Right cardiac atrium (tissue), 5 donors: ENCODE results near the gene EGR1. TPM values are rescaled to one million over a fixed set of nuclear protein-coding genes. Genes with fewer than 3 reads are reported as not detected.

Experiments used
- ATAC-seq, 2 donors: fragments of 200-7000 bp; cut with Tn5 transposase; one replicate each; pipeline versions ENCODE4 v1.8.0 to v1.9.1; 2020; ENCODE audit warnings: moderate library complexity in 2 of 2, mild to moderate bottlenecking in 1 of 2
- DNase-seq, 3 donors: peaks; one replicate each; pipeline ENCODE4 v3.0.0-alpha.2; 2020
- H3K27ac ChIP-seq: one replicate; pipeline ENCODE4 v1.5.1; 2013; ENCODE audit warnings: mild to moderate bottlenecking, low read length, control low read depth, moderate library complexity
- H3K27me3 ChIP-seq: one replicate; pipeline ENCODE4 v1.6.1; 2013; ENCODE audit not compliant: control insufficient read depth, insufficient read depth
- H3K4me1 ChIP-seq: one replicate; pipeline ENCODE4 v1.6.1; 2013; ENCODE audit warnings: low read length; ENCODE audit not compliant: control insufficient read depth, insufficient read depth
- H3K4me3 ChIP-seq: one replicate; pipeline ENCODE4 v1.5.1; 2013; ENCODE audit warnings: low read length, control low read depth
- H3K9me3 ChIP-seq: one replicate; pipeline ENCODE4 v1.6.1; 2013; ENCODE audit warnings: low read length; ENCODE audit not compliant: control insufficient read depth
- WGBS: extraction: QIAGEN DNeasy Blood & Tissue Kit; methylation state at CpG from one replicate; pipeline ENCODE4 v1.1.7; 2013; 5-methylcytosine and 5-hydroxymethylcytosine counted together
- intact Hi-C, 4 donors: fragments of 100-400 bp; cut with DNase I; formaldehyde crosslinking; loops; one replicate each; pipeline versions ENCODE4 v1.11.0 to v1.14.0; 2022 to 2023
- polyA plus RNA-seq: library from polyadenylated mRNA; stranded (reverse); fragments of 200-250 nt; gene quantifications from one replicate; pipeline ENCODE4 v1.2.3, GENCODE V29; 2013
- total RNA-seq, 4 donors: library from RNA; stranded (reverse); fragmentation: NEBNext Ultra II Directional; extraction: Animal tissue kit (Norgen Biotek cat#: 25700); gene quantifications; one replicate each; pipeline ENCODE4 v1.2.1, GENCODE V29; 2021
- donor health status: healthy with polysubstance abuse.
- donor health status: DM: no; HTN: yes; CAD: no.
- donor health status: DM: no; HTN: no; CAD: no.
- donor health status: DM: no; HTN: yes; CAD: no; lungs with severe emphysema.
- donor health status: DM: yes; HTN: yes; CAD: no.

Gene EGR1
- total and polyA plus RNA-seq, 5 donors, result 8.4 to 123 (median 31.2) TPM

DNA sequence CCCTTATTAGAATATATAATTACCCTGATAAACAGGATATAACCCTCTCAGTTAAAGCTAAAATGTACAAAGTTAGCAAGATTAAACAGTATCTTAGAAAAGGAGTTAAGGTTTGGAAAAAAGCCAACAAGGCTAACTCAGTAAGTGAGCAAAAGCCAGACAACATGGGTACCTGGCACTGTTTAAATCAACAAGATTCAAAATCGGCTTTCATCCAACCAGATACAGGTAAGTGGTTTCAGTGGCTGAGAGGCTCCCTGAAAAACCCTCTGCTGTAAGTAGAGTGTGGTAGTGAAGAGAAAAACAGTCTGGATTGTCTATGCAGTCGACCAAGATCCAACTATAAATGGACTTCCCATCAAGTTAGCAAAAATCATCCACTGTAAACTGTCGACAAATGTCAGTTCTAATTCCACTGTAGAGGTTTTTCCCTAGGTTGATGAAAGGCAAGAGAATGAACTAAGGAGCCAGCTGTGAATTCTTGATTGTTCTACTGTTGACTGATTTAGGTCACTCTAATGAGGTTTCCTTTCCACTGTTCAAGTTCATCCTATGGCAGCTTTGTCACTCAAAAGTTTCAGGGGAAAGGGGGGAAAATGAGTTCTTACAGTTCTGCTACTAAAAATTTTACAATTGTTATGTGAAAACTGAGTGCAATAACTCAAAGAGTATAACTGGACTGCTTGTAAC lies 50.4 kb downstream of the EGR1 start:
- Histone ChIP-seq H3K27me3 (no peaks in the 10 kb centered on the region), H3K27ac (no peak overlapping the region), H3K4me1 (no peaks in the 10 kb centered on the region), H3K4me3 (no peak overlapping the region), H3K9me3 (no peaks in the 10 kb centered on the region)
- no peak for DNase-seq
- no peak for ATAC-seq
- intact Hi-C loops, result no loop called here
- WGBS, result 81% methylated on average over 3 of the region's 3 CpGs

GRCh38 chr5:138517437-138517836 lies 52.2 kb downstream of the EGR1 start:
- no peaks in the 10 kb centered on the region for H3K9me3 ChIP-seq
- H3K4me3 ChIP-seq, result no peak overlapping the region
- intact Hi-C loops, result no loop called here
- no peaks in the 10 kb centered on the region for H3K4me1 ChIP-seq
- 94% methylated on average over 4 of the region's 4 CpGs for WGBS
- no peaks in the 10 kb centered on the region for H3K27me3 ChIP-seq
- DNase-seq, result no peak
- no peak overlapping the region for H3K27ac ChIP-seq
- no peak for ATAC-seq

Other genes with a start within 250 kb of the EGR1 start
- gene GFRA3, start 190.9 kb upstream of the EGR1 start, total RNA-seq, result 1 to 10 TPM; 1.0 to 1.9 (median 1.5) TPM
- gene GFRA3, start 190.9 kb upstream of the EGR1 start, polyA plus RNA-seq, result 2.5 TPM
- gene CDC25C, start 133.7 kb upstream of the EGR1 start, total RNA-seq, result under 1 TPM in 2 of 4 donors, not detected in 2; 0.26 to 0.29 TPM
- gene CDC25C, start 133.7 kb upstream of the EGR1 start, polyA plus RNA-seq, result not detected
- 10 to 100 TPM; 20.2 to 25.0 (median 22.8) TPM for gene FAM53C, start 127.2 kb upstream of the EGR1 start, total RNA-seq
- 16.9 TPM for gene FAM53C, start 127.2 kb upstream of the EGR1 start, polyA plus RNA-seq
- 10 to 100 TPM; 44.9 to 56.3 (median 47.5) TPM for gene KDM3B, start 112.8 kb upstream of the EGR1 start, total RNA-seq
- 22.8 TPM for gene KDM3B, start 112.8 kb upstream of the EGR1 start, polyA plus RNA-seq
- 10 to 100 TPM; 29.9 to 58.9 (median 37.2) TPM for gene REEP2, start 26.4 kb upstream of the EGR1 start, total RNA-seq
- 38.7 TPM for gene REEP2, start 26.4 kb upstream of the EGR1 start, polyA plus RNA-seq
- 100 to 1,000 TPM in 1 of 4 donors, 10 to 100 TPM in 3; 77.6 to 114 (median 78.6) TPM for gene ETF1, start 77.8 kb downstream of the EGR1 start, total RNA-seq
- gene ETF1, start 77.8 kb downstream of the EGR1 start, polyA plus RNA-seq, result 35.2 TPM
- 100 to 1,000 TPM; 198 to 242 (median 239) TPM for gene HSPA9, start 109.9 kb downstream of the EGR1 start, total RNA-seq
- gene HSPA9, start 109.9 kb downstream of the EGR1 start, polyA plus RNA-seq, result 170 TPM